SKM-1 (cell line): ENCODE results near the gene TNFAIP8.

Experiments used
- DNase-seq: peaks from one replicate; lab custom pipeline; 2025; ENCODE audit not compliant: unreplicated experiment; lab: John Stamatoyannopoulos, UW

The TNFAIP8 gene

GRCh38 chr5:119355685-119356611, at the start of gene TNFAIP8:
TSS of gene TNFAIP8 (plus strand) at chr5:119356019. CDS start at chr5:119356091, 72 bp downstream.
- no peak for DNase-seq

- DNase-seq, result no peak
These were observed 48.6 kb upstream of the TNFAIP8 start for GRCh38 chr5:119307170-119307569.

GRCh38 chr5:119309326-119309725, 46.5 kb upstream of the TNFAIP8 start:
- no peak for DNase-seq

- DNase-seq, result no peak
These were observed 44.1 kb upstream of the TNFAIP8 start for GRCh38 chr5:119311688-119312087.

- DNase-seq, result no peak
These were observed 43.4 kb upstream of the TNFAIP8 start for GRCh38 chr5:119312403-119312802.

GRCh38 chr5:119313197-119313596, 42.6 kb upstream of the TNFAIP8 start:
- DNase-seq, result no peak

- DNase-seq, result no peak
These were observed 41.9 kb upstream of the TNFAIP8 start for GRCh38 chr5:119313658-119314605.

GRCh38 chr5:119315516-119315949, 40.3 kb upstream of the TNFAIP8 start:
- no peak for DNase-seq

GRCh38 chr5:119316086-119316485, 39.7 kb upstream of the TNFAIP8 start:
- DNase-seq, result no peak

- no peak for DNase-seq
These were observed 38.9 kb upstream of the TNFAIP8 start for GRCh38 chr5:119316906-119317305.

- no peak for DNase-seq
These were observed 37.4 kb upstream of the TNFAIP8 start for GRCh38 chr5:119318256-119318894.

GRCh38 chr5:119319401-119319800, 36.4 kb upstream of the TNFAIP8 start:
- no peak for DNase-seq

GRCh38 chr5:119319890-119320289, 35.9 kb upstream of the TNFAIP8 start:
- no peak for DNase-seq

- DNase-seq, result no peak
These were observed 34.1 kb upstream of the TNFAIP8 start for GRCh38 chr5:119321569-119322311.

- no peak for DNase-seq
These were observed 33.4 kb upstream of the TNFAIP8 start for GRCh38 chr5:119322312-119322947.

GRCh38 chr5:119322948-119323537, 32.8 kb upstream of the TNFAIP8 start:
- DNase-seq, result no peak

- DNase-seq, result no peak
These were observed 32.2 kb upstream of the TNFAIP8 start for GRCh38 chr5:119323601-119324000.

- no peak for DNase-seq
These were observed 31.0 kb upstream of the TNFAIP8 start for GRCh38 chr5:119324842-119325241.

- DNase-seq, result no peak
These were observed 28.8 kb upstream of the TNFAIP8 start for GRCh38 chr5:119327018-119327417.
